Measurements from ENCODE around the gene FUT6.
A peak's percentile ranks its signal among the peaks of the same experiment; 100 is the strongest.

The FUT6 gene

DNA sequence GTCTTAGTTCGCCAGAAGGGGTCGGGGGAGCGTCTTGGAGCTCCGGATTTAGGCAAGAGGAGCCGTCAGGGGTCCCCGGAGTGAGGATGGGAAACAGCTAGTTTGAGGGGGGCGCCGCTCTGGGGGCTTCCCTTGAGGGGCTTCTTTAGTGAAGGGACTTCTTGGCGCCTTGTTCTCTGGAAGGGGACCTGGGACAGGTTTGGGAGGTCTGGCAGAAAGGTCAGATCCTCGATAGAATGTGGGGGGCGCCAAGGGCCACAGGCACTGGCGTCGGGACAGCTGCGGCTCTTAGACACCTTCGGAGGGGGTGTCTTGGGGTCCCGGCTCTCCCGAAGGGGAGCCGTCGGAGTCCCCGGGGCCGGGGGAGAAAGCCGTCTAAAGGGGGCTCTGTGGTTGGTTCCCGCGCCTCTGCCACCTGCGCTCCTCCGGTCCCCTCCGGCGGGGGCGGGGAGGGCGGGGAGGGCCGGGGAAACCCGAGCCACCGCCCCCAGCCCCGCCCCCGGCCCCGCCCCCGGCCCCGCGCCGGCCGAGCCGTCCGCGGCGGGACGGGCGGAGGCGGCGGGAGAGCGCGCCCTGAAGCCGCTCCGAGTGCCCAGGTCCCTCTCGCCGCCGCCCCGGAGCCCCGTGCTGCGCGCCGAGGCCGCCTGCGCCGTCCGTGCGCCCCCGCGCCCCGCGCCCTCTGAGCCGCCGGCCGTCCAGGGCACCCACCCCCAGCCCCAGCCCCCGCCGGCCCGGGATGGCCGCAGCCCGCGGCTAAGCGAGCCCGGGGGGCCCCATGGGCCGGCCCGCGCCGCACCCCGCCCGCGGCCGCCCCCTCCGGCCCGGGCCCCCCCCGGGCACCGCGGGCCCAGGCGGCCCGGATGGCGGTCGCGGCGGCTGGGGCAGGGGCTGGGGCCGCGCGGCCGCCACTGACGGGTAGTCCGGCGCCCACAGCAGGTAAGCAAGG, 34.7 kb downstream of the FUT6 start, which contains the start of gene NRTN:
TSS of gene NRTN (plus strand) at position 552 of the 946 bp plus-strand sequence. CDS start 19,099 bp downstream, outside the sequence.
- Histone ChIP-seq H3K36me3 (ENCODE audit: control insufficient read depth, insufficient read depth, low read length) (no peaks in the 10 kb centered on the region), H3K27me3 (ENCODE audit: control insufficient read depth, insufficient read depth, low read length) (no peaks in the 10 kb centered on the region), H3K4me1 (ENCODE audit: control insufficient read depth, insufficient read depth, low read length) (peaks cover 4% of the 10 kb centered on the region), H3K4me3 (ENCODE audit: low read length) (peak within 1 kb of the TSS; percentile 58), H3K27ac (ENCODE audit: low read depth, low read length) (peak within 1 kb of the TSS; percentile 86), H3K9ac (ENCODE audit: low read length) (peak within 1 kb of the TSS; percentile 41)

DNA sequence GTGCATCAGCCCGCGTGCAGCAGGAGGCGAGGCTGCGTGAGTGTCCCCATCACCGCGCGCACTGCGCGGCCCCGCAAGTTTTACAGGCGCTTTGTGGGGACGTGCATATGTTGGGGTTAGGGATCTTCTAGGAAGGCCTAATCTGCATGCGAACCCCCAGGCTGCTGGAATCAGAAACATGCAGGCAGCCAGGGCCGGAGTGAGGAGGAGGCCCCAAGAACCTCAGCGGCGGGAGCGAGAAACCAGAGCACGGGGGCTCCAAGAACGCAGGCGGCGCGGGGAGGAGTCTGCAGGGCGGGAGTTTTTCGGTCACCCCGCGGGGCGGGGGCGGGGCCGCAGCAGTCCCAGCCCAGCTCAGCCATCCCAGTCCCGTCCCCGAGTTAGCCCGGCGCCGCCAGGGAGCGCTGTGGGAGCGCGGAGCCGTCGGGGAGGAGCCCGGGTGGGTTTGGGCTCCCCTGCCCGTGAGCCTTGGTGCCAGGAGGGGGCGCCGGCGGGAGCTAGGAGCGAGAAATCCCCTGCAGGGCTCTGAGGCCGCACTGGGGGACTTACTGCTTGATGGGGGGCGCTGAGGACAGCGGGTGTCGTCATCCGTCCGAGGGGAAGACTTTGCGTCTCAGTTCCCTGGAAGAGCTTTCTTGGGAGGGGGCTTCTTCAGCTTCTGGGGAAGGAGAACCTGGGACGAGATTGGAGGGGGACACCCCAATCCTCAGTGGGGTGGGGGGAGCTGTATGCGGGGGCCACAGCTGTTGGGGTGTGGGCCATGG, 35.6 kb downstream of the FUT6 start:
- H3K36me3 ChIP-seq (ENCODE audit: control insufficient read depth, insufficient read depth, low read length): no peaks in the 10 kb centered on the region
- peaks cover 4% of the 10 kb centered on the region for H3K4me1 ChIP-seq (ENCODE audit: control insufficient read depth, insufficient read depth, low read length)
- peak overlapping the region; percentile 43 for H3K27ac ChIP-seq (ENCODE audit: low read depth, low read length)
- H3K9ac ChIP-seq (ENCODE audit: low read length): no peak overlapping the region
- no peaks in the 10 kb centered on the region for H3K27me3 ChIP-seq (ENCODE audit: control insufficient read depth, insufficient read depth, low read length)
- H3K4me3 ChIP-seq (ENCODE audit: low read length): peak overlapping the region; percentile 38

DNA sequence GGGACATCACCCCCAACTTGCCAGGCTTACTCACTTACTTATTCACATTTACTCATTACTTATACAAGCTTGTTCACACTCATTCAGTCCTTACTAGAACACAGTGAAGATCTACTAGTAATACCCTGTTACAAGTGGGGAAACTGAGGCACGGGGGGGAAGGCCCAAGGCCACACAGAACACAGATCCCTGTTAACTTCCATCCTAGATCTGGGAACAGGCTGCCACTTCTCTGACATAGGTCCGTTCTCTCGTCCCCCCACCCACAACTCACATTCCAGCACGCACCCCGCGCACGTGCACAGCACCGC, 36.1 kb downstream of the FUT6 start:
- H3K9ac ChIP-seq (ENCODE audit: low read length): no peak overlapping the region
- H3K27ac ChIP-seq (ENCODE audit: low read depth, low read length): no peak overlapping the region
- H3K27me3 ChIP-seq (ENCODE audit: control insufficient read depth, insufficient read depth, low read length): no peaks in the 10 kb centered on the region
- no peaks in the 10 kb centered on the region for H3K36me3 ChIP-seq (ENCODE audit: control insufficient read depth, insufficient read depth, low read length)
- peak overlapping the region; percentile 38 for H3K4me3 ChIP-seq (ENCODE audit: low read length)
- H3K4me1 ChIP-seq (ENCODE audit: control insufficient read depth, insufficient read depth, low read length): peaks cover 4% of the 10 kb centered on the region

DNA sequence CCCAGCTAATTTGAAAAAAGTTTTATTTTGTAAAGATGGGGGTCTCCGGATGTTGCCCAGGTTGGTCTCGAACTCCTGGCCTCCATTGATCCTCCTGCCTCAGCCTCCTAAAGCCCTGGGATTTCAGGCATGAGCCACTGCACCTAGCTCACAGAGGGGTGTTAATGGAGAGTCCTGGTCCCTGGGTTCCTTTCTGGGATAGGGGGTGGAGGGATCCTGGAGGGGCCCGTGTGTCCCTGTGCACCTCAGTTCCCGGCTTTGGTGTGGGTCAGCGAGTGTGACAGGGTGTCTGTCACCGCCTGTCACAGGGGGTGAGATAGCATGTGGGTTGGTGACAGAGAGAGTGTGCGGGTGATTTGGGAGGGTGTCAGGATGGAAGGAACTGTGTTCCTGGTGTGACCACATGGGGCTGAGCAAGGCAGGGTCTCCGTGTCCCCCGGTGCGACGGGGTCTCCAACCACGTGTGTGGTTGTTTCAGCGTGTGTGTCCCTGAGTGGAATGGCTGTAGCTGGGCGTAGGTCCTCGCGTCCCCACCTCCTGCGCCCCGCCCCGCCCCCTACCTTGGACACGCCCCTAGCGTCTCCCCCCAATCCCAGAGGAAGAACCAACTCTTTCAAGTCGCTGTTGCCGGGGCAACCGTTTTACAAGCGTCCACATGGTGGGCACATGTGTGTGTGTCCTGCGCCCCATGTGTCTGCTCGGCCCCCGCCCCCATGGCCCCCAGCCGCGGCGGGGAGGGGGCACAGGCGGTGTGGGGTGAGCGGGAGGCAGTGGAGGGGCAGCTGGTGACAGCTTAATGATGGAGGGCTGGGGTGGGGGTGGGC, 37.5 kb downstream of the FUT6 start:
- Histone ChIP-seq H3K27me3 (ENCODE audit: control insufficient read depth, insufficient read depth, low read length) (no peaks in the 10 kb centered on the region), H3K36me3 (ENCODE audit: control insufficient read depth, insufficient read depth, low read length) (no peaks in the 10 kb centered on the region), H3K4me1 (ENCODE audit: control insufficient read depth, insufficient read depth, low read length) (peaks cover 4% of the 10 kb centered on the region), H3K27ac (ENCODE audit: low read depth, low read length) (no peak overlapping the region), H3K4me3 (ENCODE audit: low read length) (no peak overlapping the region), H3K9ac (ENCODE audit: low read length) (no peak overlapping the region)

DNA sequence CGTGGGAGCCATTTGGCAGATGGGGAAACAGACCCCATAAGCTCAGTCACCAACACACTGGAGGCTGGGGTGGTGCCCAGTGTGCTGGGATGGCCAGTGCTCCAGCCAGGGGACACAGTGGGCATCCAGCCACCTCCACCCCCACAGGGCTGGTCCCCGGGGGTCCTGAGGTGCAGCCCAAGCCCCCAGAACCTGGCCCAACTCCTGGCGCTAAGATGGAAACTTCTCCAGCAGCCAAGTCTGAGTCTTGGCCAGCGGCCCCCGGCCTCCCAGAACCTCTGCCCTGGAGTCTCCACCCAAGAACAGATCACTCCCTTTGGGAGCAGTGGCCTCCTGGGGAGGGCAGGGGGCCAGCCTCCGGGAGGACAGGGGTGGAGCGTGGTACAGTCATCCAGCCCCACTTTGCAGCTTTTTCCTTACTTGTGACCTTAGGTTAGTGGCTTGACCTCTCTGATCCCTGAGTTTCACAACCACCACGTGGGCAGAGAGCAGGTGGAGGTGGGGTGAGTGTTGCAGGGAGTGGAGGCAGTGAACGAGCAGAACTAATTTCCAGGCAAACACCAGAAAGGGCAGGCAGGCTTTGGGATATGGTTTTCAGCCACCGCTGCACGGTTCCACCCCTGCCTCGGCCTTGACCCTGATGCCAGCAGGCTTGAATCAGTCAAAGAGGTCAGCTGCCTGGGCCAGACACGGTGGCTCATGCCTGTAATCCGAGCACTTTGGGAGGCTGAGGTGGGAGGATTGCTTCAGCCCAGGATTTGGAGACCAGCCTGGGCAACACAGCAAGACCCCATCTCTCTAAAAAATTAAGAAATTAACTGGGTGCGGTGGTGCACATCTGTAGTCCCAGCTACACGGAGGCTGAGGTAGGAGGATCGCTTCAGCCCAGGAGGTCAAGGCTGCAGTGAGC, 38.9 kb downstream of the FUT6 start:
- H3K36me3 ChIP-seq (ENCODE audit: control insufficient read depth, insufficient read depth, low read length): no peaks in the 10 kb centered on the region
- no peaks in the 10 kb centered on the region for H3K27me3 ChIP-seq (ENCODE audit: control insufficient read depth, insufficient read depth, low read length)
- no peak overlapping the region for H3K27ac ChIP-seq (ENCODE audit: low read depth, low read length)
- no peak overlapping the region for H3K4me3 ChIP-seq (ENCODE audit: low read length)
- H3K4me1 ChIP-seq (ENCODE audit: control insufficient read depth, insufficient read depth, low read length): no peaks in the 10 kb centered on the region
- H3K9ac ChIP-seq (ENCODE audit: low read length): no peak overlapping the region

DNA sequence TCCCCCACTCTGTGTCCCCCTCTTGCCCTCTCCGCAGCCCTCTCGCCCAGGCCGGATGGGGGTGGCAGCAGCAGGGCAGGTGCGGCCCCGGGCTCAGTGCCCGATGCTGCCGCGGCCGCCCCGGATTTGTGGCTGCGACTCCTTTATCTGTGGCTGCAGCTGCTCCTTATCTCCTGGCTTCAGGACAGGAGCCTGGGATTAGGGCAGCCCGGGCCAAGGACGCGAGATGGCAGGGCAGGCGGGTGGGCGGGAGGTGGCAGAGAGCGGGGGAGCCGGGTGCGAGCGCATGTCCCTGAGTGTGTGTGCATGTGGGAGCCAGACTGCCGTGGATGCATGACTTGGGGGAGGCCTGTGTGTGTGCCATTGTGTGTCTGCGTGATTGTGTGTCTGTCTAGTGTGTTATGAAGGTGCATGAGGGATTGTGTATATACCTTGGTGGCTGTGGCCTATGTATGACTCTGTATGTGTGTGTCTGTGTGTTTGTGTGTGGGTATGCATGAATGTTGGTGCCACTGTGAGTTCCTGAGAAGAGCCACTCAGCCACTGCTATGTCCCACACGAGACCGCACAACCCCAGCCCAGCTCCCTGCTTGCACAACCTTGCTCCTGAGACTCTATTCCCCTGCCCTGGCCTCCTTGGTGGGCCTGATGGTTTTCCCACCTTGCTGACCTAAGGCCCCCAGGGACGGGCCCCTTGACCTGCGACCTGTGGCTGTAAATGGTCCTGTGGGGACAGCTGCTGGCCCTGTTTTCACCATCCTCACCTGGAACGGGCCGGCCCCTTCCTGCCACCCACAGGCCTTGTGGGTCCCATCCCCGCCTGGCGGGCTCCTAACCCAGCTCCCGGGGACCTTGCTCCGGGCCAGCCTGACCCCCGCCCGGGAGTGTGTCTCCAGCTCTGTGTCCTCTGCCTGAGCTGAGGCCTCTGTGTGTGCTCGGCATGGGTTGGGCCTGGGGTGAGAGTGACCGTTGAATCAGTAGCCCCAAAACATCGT, 40.0 kb downstream of the FUT6 start:
- H3K27me3 ChIP-seq (ENCODE audit: control insufficient read depth, insufficient read depth, low read length): no peaks in the 10 kb centered on the region
- no peaks in the 10 kb centered on the region for H3K4me1 ChIP-seq (ENCODE audit: control insufficient read depth, insufficient read depth, low read length)
- no peak overlapping the region for H3K4me3 ChIP-seq (ENCODE audit: low read length)
- H3K9ac ChIP-seq (ENCODE audit: low read length): no peak overlapping the region
- H3K27ac ChIP-seq (ENCODE audit: low read depth, low read length): no peak overlapping the region
- H3K36me3 ChIP-seq (ENCODE audit: control insufficient read depth, insufficient read depth, low read length): no peaks in the 10 kb centered on the region

DNA sequence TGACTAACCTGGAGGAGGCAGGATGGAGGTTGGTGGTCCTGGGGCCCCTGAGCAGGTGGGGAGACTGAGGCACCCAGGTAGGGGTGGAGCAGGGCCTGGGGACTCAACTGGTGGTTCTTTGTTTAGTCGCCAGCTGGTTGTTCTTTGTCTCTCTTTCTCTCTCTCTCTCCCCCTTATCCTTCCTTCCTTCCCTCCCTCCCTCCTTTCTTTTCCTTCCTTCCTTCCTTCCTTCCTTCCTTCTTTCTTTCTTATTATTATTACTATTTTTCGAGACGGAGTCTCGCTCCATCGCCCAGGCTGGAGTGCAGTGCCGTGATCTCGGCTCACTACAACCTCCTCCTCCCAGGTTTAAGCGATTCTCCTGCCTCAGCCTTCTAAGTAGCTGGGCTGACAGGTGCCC, 41.3 kb downstream of the FUT6 start:
- Histone ChIP-seq H3K4me1 (ENCODE audit: control insufficient read depth, insufficient read depth, low read length) (no peaks in the 10 kb centered on the region), H3K36me3 (ENCODE audit: control insufficient read depth, insufficient read depth, low read length) (no peaks in the 10 kb centered on the region), H3K27me3 (ENCODE audit: control insufficient read depth, insufficient read depth, low read length) (no peaks in the 10 kb centered on the region), H3K4me3 (ENCODE audit: low read length) (no peak overlapping the region), H3K9ac (ENCODE audit: low read length) (no peak overlapping the region), H3K27ac (ENCODE audit: low read depth, low read length) (no peak overlapping the region)

DNA sequence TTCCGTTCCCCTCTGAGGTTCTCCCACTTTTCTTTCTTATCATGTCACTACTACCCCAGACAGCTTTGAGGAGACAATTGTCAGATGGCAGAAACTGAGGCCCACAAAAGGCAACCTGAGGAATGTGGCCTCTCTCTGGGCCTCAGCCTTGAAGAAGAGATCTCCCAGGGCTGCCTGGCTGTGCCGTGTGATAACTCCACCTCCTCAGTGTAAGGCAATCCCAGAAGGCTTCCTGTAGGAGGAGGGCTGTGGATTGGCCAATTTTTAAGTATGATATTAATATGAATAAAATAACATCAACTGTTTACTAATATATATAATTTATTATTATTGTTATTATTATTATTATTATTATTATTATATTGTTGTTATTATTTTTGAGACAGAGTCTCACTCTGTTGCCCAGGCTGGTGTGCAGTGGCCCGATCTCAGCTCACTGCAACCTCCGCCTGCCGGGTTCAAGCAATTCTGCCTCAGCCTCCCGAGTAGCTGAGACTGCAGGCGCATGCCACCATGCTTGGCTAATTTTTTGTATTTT, 44.1 kb downstream of the FUT6 start:
- Histone ChIP-seq H3K27me3 (ENCODE audit: control insufficient read depth, insufficient read depth, low read length) (no peaks in the 10 kb centered on the region), H3K36me3 (ENCODE audit: control insufficient read depth, insufficient read depth, low read length) (no peaks in the 10 kb centered on the region), H3K27ac (ENCODE audit: low read depth, low read length) (no peak overlapping the region), H3K4me1 (ENCODE audit: control insufficient read depth, insufficient read depth, low read length) (no peaks in the 10 kb centered on the region), H3K9ac (ENCODE audit: low read length) (no peak overlapping the region), H3K4me3 (ENCODE audit: low read length) (no peak overlapping the region)

DNA sequence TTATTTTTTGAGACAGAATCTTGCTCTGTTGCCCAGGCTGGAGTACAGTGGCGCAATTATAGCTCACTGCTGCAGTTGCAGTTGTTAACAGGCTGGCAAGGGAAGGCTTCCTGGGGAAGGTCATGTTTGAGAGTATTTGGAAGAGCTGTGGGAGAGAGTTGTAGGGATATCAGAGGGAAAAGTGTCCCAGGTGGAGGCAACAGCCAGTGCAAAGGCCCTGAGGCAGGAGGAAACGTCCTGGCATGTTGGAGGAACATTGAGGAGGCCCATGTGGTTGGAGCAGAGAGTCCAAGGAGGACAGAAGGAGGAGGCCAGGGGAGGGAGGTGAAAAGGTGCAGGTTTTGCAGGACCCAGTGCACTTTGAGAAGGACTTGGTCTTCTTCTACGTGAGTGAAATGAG, 46.3 kb downstream of the FUT6 start:
- H3K36me3 ChIP-seq (ENCODE audit: control insufficient read depth, insufficient read depth, low read length): peaks cover 3% of the 10 kb centered on the region
- no peak overlapping the region for H3K27ac ChIP-seq (ENCODE audit: low read depth, low read length)
- H3K4me1 ChIP-seq (ENCODE audit: control insufficient read depth, insufficient read depth, low read length): peaks cover 4% of the 10 kb centered on the region
- H3K4me3 ChIP-seq (ENCODE audit: low read length): no peak overlapping the region
- H3K9ac ChIP-seq (ENCODE audit: low read length): no peak overlapping the region
- no peaks in the 10 kb centered on the region for H3K27me3 ChIP-seq (ENCODE audit: control insufficient read depth, insufficient read depth, low read length)

DNA sequence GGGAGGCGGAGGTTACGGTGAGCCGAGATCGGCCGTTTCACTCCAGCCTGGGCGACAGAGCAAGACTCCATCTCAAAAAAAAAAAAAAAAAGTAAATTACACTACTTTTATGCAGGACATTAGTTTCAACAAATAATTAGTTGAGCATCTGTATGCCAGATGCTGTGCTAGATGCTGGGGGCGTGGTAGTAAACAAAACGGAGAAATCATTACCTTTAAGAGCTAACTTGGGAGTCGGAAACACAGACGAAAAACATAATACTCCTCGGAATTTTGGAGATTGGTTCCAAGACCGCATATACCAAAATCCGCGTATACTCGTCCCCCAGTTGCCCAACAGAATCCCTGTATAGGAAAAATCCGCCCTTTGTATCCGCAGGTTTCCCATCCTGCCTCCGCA, 47.3 kb downstream of the FUT6 start:
- Histone ChIP-seq H3K27me3 (ENCODE audit: control insufficient read depth, insufficient read depth, low read length) (peaks cover 4% of the 10 kb centered on the region), H3K4me1 (ENCODE audit: control insufficient read depth, insufficient read depth, low read length) (peaks cover 4% of the 10 kb centered on the region), H3K27ac (ENCODE audit: low read depth, low read length) (no peak overlapping the region), H3K9ac (ENCODE audit: low read length) (no peak overlapping the region), H3K4me3 (ENCODE audit: low read length) (no peak overlapping the region), H3K36me3 (ENCODE audit: control insufficient read depth, insufficient read depth, low read length) (peaks cover 12% of the 10 kb centered on the region)
